Suppressor macrophage (primary cell): ENCODE measurements around the gene PCBP4.
"Not testable (repeated sequence)": the region's sequence is repeated elsewhere in the genome, so short reads cannot be mapped to it uniquely, and the experiment has no call there.

Experiments used
- DNase-seq, 4 experiments: peaks; one replicate each; pipeline ENCODE4 v3.0.0-alpha.2; 2020 to 2022

The PCBP4 gene

DNA sequence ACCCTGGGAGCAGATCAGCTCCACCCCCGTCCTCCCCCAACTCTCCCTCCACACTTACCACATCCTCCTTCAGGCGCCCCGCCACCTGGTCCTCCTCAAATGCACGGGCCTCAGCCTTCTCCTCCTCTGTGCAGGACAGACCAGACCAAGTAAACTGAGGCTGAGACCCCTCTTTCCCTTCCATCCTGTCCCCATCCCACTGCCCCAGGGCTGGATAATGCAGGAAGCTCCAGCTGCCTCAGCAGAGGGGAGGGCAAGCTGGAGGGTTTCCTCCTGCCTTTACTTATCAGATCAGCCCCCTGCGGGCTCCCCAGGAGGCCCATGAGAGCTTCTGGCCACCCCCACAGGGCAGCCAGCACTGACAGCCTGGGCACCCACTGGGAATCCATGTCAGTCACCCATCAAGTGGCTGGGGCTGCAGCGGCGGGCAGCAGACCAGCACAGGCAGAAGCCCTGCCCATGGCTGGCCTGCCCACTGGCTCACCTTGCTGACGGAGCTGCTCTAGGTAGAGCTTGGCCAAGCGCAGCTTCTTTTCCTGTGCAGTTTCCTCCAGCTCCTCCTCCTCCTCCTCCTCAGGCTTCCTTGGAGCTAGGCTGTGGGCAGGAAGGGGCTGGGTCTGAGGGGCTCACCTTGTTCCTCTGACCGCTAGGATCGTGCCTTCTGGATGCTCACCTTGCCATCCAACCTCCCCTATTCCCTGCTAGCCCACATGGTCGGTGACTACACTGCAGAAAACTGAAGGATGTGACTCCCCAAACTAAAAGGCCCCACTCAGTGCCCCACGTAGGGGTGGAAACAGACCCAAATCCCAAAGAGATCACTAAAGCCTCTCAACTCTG is 29.4 kb downstream of the PCBP4 start:
- no peak for DNase-seq

DNA sequence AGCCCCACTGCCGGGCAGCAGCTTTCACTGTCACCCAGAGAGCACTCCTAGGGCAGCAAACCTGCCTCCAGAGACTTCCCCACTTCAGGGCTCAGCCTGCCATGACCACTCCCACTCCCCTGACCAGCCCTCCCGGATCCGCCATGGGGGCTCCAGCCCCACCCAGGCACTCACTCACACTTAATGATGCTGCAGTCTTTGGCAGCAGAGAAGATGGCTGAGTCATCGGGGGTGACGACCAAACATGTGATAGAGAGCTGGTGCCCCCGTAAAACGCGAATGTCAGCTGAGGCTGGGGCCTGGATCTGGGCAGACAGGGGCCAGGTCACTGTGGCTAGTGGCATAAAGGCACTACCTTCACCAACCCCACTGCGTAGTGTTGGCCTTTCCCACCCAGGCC is 30.2 kb downstream of the PCBP4 start:
- DNase-seq: no peak

DNA sequence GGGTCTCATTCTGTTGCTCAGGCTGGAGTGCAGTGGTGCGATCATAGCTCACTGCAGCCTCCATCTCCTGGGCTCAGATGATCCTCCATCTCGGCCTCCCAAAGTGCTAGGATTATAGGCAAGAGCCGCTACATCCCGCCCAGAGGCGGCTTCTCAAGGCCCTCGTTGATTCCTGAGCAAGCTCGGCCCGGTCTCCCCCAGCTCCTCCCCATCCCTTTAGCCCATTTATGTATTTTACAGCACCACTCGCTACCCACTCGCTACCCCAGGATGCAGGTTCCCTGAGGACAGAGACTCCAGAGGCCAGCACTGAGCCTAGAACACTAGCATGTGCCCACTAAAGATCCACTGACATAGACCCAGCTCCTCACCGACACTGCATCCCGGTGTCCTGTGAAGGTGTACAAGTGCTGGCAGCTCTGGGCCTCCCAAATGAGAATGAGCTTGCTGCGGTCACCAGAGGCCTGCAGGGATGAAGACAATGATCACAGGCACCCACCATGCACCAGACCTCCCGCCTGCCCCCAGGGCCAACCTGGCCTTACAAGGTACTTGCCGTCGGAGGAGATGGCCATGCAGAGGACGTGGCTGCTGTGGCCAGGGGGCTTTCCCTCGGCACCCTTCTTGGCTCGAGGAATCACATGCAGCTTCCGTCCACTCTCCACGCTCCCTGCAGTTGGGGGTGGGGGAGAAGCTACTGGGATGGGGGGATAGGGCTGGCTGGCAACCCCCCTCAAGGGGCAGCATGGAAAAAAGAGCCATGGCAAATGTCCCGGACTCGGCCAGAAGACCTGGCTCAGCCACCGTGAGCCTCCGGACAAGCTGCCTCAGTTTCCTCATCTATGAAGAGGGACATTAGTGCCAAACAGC is 31.1 kb downstream of the PCBP4 start:
- DNase-seq: no peak

DNA sequence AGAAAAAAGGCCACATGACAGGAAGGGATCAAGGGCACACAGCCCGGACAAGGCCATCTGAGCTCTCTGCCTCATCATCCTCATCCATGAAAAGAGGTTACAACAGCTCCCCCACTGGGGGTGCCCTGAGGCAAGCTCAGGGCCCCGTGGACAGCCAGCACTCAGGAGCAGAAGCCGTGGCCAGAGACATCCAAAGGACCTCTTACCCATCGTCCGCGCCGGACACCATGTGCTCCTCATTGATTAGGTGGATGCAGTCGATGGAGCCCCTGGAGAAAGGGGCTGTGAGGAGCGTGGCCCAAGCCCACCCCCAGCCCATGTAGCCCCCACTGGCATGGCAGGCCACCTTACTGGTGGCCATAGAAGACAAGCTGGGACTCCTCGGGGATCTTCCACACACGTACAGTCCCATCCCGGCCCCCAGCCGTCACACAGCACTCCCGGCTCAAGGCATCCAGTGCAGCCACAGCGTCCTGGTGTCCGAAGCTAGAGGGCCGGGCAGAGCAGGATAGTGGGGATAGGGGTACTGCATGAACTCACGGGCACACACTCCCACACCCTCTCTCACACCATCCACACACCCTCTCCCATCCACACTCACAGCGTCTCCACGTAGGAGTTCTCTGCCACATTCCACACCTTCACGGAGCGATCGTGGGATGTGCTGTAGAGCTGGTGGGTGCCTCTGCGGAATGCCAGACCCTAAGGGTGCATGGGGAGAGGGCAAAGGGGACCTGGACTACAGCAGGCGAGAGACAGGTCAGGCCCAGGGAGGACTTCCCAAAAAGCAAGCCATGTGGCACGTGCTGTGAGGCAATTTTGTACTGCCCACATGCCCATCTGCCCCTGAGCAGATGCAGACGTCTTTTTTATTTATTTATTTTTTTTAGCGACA is 32.0 kb downstream of the PCBP4 start:
- no peak for DNase-seq

DNA sequence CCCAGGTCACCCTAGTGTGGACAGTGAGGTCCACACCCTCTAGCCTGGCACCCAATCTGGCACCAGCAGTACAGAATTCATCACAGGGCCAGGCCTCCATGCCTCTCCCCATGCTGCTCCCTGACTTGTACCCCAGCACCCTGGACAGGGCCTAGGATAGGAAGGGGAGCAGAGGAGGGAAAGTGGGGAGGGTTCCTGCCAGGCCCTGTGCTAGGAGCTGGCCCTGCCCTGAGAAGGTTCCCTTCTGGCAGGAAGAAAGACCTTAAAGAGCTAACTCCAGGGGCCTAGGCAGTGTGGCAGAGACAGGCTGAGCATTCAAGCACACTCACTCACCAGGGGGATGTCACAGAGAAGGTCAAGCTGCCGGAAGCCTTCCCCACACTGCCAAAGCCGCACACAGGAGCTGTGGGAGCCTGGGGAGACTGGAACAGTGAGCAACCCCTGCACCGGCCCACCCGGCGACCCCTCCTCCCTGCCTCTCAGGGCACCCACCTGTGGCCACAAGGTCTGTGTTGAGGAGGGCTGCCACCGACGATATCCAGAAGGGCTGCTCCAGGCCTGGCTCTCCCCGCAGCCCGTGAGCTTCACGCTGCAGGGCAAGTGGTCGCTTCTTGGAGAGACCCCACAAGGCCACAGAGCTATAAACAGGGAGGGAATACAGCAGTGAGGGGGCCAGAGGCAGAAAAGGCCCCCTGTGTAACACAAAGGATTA is 33.0 kb downstream of the PCBP4 start:
- no peak for DNase-seq

DNA sequence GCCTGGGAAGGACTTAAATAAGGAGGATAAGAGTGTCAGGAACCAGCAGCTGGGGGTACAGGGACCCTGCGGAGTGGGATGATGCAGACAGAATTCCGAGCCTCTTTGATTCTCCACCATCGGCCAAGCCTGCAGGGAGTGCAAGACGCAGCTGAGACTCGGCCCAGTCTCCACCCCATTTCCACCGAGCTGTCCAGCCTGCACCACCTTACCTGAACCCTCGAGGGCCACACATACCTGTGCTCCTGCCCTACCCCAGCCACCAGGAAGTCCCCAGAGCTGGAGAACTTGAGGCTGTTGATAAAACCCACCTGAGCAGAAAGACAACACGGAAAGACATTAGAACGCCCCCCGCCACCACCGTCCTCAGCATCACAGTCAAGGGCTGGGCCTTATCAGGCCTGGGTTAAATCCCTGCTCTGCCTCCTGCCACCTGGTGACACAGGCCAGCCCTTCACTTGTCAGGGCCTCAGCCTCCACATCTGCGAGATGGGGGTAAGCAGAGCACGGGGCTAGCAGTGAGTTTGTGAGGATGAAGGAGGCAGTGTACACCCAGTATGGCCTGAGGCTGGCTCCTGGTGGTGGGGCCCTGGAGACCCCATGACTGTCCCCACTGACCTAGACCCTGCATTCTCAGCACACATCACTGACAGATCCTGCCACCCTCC is 33.6 kb downstream of the PCBP4 start:
- no peak for DNase-seq

DNA sequence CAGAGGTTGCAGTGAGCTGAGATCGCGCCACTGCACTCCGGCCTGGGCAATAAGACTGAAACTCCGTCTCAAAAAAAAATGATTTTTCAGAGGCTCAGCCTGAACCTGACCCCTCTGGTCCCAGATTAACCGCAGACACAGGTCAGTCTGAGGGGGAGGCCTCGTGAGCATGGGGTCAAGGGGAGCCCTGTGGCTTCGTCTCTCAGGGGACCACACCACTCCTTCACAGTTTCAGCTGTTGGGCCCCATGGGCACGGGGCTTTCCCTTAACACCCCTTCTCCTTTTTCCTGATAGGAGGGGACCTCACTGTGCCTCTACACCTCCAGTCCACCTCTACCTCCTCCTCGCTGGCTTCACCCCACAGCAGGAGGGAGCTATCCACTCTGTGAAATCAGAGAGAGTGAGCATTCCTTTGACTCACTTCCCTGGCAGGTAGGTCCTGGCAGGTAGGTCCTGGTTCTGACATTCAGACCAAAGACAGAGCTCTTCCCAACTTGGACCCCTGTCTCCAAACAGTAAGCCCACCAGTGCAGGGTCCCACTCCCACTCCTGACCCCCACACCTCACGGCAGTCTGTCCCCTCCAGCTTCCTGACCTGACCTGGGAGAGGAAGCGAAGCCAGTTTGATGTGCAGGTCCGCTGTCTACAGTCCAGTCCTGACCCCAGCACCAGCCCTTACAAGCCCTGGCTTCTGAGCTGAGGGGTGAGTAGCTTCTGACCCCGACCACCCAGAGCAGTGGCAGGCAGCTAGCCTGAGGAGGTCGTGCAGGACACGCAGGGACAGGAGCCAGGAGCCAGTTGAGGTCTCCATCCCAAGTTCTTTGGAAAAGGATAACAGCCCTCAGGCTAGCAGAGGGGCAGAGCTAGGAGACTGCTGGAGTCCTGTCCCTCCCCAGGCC is 34.5 kb downstream of the PCBP4 start:
- no peak for DNase-seq

DNA sequence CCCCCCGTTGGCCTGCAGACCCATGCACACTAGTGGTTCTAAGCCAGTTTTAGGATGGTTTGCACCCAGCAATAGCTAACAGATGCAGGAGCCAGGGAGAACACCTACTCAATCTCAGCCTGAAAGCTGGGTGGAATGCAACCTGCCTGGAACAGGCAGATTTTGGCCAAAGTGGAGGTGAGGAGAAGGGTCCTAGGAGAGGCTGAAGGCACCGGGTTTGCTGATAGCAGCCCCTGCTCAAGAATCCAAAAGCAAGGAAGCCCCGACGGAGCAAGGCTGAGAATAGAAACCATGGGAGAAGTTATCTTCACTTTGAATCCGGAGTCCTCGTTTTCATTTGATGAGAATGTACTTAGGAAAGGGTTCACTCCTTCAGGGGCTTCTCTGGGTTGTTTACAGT is 35.5 kb downstream of the PCBP4 start:
- no peak for DNase-seq

DNA sequence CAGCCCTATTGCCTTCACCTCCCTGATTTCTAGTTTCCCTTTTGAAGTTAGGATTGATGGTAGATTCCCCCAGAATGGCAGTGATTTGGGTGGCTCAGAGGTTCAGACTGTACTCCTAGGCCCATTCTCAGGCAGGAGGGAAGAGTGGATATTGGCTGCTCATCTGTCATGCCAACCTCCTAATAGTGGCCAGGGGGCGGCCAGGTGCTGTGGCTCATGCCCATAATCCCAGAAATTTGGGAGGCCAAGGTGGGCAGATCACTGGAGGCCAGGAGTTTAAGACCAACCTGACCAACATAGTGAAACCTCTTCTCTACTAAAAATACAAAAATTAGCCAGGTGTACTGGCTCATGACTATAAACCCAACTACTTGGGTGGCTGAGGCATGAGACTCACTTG is 36.8 kb downstream of the PCBP4 start:
- no peak for DNase-seq

DNA sequence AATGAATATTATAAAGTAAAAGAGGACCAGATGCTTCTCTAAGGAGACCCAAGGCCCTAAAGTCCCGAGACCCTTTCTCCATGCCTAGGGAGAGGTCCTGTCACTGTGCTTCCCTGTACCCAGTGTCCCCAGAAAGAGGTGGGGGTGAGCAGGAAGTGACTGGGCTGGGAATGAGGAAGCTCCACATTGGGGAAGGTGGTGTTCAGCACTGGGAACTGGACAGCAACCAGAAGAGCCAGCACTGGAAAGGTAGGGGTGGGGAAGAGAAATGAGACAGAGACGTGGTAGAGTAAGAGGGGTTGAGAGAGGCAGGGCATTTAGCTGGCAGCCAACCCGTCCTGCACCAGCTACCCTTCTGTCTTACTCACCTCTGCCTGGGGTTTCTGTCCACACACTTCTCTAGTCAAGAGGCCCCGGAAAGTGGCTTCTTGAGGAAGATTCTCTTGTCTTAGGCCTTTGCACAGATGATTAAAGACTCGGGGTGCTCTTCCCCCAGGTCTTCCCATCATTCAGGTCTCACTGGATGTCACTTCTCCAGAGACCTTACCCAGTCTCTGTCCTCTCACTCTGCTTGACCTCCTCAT is 37.7 kb downstream of the PCBP4 start:
- DNase-seq: peak; percentile 35 to 67 (median 52)

DNA sequence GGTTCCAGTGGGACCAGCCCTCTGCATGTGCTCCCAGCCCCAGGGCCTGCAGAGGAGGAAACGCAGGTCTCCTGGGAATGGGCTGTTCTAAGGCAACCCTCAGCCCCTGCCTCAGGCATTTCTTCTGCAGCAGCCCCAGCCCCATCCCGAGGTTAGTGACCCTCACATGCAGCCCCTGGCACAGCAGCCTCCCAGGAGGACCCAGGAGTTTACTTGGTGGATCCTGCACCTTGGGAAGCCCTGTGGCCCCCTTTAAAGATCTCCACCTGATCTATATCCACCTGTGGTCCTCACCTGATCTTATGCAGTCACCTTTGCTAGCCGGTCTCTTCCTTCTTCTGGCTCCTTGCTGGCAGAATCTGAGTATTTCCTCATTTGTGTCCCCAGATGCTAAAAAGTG is 38.3 kb downstream of the PCBP4 start:
- DNase-seq: not testable (repeated sequence)

DNA sequence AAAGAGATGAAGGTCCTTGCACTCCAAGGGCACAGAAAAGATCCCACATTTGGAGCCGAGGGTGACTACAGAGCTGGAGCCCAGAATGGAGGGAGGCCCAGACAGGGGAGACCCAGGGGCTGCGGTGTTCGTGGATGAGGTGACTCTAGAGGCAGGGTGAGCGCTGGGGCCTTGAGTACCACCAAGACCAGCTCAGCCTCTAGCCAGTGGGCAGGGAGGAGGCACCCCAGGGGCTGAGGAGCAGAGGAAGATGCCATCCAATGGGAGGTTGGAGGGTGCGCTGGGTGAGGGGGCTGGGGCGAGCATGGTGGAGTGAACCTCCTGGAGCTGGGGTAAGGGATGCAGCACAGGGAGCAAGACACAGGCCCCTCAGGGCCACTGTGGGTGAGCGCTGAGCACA is 38.8 kb downstream of the PCBP4 start:
- DNase-seq: no peak

DNA sequence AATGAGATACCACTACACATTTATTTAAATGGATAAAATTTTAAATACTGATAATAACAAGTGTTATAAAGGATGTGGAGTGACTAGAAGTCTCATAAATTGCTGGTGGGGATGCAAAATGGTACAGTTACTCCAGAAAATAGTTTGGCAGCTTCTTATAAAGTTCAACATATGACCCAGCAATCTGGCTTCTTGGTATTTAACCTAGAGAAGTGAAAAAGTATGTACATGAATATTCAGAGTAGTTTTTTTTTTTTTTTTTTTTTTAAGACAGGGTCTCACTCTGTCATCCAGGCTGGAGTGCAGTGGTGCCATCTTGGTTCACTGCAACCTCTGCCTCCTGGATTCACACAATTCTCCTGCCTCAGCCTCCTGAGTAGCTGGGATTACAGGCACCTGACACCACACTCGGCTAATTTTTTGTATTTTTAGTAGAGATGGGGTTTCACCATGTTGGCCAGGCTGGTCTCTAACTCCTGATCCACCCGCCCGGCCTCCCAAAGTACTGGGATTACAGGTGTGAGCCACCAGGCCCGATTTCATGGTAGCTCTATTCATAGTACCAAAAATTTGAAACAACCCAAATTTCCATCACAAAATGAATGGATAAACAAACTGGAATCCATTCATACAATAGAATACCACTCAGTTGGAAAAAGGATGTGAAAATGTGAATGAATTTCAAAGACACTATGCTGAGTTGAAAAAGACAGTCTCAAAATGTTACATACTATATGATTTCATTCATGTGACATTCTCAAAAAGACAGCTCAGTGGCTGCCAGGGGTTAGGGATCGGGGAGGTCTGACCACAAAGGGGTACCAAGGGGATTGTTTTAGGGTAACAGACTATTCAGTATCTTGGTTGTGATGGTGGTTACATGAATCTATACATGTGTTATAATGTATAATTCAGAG is 39.9 kb downstream of the PCBP4 start:
- DNase-seq: no peak

DNA sequence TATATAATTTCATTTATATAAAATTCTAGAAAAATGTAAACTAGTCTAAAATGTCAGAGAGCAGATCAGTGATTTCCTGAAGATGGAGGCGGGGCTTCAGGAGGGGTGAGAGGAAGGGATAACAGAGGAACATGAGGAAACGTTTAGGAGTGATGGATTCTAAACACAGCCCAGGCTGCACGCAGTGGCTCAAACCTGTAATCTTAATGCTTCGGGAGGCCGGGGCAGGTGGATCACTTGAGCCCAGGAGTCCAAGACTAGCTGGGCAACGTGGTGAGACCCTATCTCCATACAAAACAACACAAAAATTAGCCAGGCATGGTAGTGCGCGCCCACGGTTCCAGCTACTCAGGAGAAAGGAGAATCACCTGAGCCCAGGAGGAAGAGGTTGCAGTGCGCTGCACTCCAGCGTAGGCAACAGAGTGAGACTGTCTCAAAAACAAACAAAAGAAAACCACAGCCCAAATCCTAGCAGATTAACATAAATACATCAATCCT is 46.1 kb downstream of the PCBP4 start:
- DNase-seq: no peak

DNA sequence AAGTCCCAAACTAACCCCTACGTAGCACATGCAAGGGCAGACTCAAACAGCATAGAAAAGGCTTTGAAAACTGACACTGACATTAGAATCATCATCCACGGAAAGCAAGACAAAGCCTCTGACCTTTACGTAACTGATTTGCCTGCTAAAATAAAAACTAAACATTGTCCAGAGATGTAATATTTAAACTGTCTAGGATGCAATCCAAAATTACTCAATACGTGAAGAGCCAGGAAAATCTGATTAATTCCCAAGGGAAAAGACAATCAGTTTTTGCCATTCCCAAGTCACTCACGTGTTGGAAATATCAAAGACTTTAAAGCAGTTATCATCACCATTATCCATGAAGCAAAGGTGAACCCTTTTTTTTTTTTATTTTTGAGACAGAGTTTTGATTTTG is 50.8 kb downstream of the PCBP4 start:
- no peak for DNase-seq

DNA sequence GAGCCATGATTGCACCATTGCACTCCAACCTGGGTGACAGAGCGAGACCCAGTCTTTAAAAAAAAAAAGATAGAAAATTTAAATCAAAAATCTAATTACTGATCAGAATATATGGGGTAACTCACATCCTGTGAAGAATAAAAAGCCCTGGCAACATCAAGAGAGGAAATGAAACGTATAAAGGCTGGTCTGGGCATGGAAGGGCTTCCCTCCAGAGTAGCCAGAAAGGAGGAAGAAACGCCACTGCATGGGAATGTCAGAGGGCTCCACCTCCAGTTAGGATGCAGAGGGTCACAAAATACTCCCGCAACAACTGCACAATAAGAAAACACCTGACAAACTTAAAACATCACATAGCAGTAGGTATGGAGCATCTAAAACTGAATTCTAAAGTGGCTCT is 59.2 kb downstream of the PCBP4 start:
- DNase-seq: no peak
